Amniotic epithelial cell (primary cell): ENCODE data around the gene BAD.
A peak's percentile ranks its signal among the peaks of the same experiment; 100 is the strongest.
"Not testable (repeated sequence)": the region's sequence is repeated elsewhere in the genome, so short reads cannot be mapped to it uniquely, and the experiment has no call there.

Source experiments
- DNase-seq: peaks from one replicate; pipeline ENCODE4 v3.0.0-alpha.2; 2010; ENCODE audit warnings: low read depth

The BAD gene

DNA sequence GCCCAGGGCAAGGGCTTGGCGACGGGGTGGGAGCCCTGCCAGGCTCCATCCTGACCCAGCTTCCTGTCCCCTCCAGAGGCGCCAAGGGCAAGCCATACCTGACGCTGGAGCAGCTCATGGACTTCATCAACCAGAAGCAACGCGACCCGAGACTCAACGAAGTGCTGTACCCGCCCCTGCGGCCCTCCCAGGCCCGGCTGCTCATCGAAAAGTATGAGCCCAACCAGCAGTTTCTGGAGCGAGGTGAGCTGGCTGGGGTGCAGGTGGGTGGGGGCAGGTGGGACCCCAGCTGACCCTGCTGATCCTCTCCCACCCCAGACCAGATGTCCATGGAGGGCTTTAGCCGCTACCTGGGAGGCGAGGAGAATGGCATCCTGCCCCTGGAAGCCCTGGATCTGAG lies 28.2 kb downstream of the BAD start:
- no peak for DNase-seq

DNA sequence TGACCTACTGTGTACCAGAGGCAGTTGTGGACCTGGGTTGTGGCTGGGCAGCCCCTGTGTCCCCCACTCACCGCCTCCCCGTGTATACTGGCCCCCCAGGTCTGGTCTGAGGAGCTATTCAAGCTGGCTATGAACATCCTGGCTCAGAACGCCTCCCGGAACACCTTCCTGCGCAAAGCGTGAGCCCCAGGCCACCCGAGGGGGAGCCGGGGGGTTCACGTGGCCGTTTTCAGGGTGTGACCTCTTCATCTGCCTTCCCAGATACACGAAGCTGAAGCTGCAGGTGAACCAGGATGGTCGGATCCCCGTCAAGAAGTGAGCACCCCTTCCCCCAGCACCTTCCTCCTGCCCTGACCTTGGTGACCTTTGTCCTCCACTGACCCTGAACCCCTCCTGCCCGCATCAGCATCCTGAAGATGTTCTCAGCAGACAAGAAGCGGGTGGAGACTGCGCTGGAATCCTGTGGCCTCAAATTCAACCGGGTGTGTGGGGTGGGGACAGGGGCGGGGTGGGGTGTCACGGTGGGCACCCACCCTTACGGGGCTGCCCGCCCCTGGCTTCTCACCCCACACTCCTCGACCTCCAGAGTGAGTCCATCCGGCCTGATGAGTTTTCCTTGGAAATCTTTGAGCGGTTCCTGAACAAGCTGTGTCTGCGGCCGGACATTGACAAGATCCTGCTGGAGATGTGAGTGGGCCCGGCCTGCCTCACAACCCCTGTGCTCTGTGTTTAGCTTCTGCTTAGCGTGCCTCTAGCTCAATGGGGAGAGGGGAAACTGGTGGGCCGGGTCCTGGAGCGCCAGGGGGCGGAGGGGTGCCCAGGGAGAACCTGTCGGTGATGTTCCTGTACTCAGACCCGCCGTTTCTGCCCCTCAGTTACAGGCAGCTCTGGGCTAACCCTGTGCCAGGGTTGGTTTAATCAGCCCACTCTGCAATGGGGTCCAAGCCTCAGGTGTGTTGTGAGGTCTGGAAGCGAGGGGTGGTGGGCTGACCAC lies 29.0 kb downstream of the BAD start:
- DNase-seq: no peak

DNA sequence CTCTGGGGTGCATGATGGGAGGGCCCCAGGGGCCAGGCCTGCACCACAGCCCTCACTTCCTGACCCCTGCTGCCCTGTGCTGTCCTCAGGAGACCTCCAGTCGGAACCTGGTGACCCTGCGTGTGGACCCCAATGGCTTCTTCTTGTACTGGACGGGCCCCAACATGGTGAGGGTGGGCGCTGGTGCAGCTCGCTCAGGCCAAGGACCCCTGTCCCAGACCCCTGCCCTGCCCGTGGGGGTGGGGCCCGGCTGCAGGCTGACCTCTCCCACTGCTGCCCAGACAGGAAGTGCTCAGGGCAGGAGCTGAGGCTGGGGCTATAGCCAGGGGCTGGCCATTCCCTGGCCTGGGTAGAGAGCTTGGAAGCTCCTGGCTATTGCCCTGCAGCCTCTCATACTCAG lies 30.1 kb downstream of the BAD start:
- DNase-seq: no peak

DNA sequence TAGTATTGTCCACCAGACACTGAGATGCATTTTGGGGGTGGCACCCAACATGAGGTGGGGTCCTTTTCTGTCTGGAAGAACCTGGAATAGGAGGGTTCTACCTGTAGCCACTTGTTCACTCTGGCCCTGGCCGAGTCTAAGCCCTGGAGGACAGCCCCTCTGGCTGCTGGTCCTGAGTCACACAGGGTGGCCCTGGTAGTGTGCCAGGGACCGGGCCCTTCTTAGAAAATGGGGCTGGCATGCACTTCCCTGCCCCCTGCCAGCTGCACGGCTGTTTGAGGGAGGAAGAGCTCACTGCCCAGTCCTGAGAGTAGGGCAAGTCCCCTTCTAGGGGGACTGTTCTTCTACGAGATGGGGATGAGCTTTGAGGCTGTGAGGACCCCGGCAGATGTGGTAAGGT lies 31.0 kb downstream of the BAD start:
- no peak for DNase-seq

DNA sequence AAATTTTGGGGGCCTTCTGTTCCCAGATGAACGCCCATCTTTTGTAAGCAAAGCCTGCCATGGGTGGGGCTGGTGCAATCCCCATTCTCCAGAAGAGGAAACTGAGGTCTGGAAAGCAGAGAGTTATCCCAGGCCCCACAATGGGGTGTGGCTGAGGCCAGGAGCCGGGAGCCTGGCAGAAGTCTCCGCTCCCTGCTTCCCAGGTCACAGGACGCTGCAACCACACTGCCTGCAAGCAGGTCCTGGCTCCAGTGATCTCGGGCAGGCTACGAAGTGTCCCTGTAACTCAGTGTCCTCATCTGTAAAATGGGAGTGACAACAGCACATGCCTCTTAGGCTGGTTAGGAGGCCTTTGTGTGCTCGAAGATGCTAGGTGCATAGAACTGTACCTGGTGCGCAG lies 31.4 kb downstream of the BAD start:
- DNase-seq: no peak

DNA sequence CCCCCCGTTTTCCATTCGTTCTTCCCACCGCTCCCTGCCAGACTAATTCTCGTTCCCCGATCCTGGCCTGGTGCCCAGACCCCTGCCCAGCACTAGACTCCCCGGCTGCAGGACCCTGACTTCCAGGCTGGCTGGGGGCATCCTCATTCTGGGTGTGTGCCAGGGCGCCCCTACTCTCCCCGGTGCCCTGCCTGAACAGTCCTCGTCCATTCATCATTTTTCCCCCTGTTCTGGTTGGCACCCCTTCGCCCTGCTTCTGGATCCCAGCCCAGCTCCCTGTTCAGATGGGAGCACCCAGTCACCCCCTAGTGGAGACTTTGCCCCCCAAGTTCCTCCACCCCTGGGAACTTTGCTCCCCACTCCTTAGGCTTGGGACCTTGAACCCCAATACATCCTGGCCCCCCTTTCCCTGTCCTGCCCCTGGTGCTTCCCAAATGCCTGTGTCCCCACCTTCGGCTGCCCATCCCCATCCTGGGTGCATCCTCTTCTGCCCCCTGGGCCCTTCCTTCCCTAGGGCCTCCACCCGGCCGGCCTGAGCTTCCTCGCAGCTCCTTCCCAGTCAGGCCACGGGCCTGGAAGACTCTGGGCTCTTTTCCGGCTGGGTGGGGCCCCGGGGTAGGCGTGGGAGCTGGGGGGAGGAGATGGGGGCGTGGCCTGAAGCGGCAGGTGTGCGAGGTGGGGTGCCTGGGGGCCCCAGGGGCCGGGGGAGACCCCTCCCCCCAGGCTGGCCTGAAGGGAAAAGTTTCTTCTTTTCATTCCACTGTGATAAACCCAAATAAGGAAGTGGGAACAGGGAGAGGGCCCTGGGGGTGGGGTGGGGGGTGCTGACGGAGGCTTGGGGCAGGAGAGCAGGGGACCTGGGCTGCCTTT lies 32.2 kb downstream of the BAD start:
- DNase-seq: no peak

DNA sequence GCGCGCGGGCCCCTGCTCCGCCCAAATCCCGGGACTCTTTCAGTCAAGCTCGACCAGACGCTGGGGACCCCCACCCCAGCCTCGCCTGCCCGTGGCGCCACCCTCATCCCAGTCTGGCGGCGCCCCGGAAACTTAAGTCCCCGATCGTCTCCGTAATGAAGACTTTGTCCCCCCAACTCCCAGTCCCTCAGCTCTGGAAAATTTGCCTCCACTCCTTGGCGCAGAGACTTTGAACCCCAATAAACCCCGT lies 32.8 kb downstream of the BAD start:
- DNase-seq: no peak

DNA sequence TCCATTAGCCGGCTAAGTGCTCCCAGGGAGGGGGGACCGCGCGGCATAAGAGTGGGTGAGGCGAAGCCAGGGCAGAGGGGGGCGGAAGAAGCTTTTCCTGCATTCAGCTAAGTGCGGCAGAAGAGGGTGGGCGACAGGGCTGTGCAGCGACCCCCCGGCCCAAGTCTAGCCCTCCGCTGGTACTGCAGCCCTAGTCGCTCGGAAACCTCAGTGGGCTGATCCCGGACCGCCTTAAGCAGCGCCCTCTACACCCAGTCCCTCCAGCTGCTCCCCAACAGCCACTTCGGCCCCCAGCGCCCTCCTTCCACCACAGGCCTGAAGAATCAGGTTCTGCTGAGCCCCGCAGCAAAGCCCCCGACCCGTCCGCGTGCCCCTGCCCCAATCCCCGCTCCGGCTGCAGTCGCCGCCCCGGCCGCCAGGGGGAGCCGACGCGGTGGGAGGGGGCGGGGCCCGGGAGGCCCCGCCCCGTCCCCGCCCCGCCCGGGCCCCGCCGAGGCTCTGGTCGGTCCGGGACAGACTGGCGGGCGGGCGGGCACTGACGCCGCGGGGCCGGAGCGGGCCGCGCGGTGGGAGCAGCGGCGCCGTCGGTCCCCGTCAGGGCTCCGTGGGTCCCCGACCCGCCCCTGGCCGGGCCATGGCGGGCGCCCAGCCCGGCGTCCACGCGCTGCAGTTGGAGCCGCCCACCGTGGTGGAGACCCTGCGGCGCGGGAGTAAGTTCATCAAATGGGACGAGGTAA lies 33.3 kb downstream of the BAD start, which contains the start of gene PLCB3:
Gene PLCB3 (plus strand): TSS at position 515 of the 737 bp plus-strand sequence. CDS start 120 bp downstream, at position 635.
- no peak for DNase-seq

DNA sequence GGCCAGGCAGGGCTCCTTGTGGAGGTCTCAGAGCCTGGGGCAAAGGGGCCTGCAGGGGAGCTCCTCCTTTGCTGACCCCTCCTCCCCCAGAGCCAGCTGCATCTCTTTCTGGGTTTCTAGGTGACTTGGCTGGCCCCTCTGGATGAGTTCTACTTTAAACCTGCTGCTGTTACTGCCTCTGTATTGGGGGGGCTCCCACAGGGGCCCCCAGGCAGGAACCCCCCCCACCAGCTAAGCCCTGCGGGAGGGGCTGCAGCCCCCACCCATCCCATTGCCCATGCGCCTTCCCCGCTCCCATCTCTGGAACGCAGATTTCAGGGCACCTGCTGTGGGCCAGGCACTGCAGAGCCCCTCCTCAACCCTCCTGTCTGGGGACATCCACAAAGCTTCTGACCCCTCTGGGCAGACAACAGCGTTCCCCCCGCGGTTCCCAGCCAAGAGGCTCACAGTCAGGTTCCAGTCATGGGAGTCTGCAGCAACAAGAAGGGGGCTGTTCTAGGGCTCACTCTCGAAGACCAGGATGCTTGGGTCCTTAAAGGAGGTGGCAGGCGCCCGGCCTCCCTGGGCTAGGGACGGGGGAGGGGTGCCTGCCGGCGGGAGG lies 34.0 kb downstream of the BAD start:
- DNase-seq: no peak

DNA sequence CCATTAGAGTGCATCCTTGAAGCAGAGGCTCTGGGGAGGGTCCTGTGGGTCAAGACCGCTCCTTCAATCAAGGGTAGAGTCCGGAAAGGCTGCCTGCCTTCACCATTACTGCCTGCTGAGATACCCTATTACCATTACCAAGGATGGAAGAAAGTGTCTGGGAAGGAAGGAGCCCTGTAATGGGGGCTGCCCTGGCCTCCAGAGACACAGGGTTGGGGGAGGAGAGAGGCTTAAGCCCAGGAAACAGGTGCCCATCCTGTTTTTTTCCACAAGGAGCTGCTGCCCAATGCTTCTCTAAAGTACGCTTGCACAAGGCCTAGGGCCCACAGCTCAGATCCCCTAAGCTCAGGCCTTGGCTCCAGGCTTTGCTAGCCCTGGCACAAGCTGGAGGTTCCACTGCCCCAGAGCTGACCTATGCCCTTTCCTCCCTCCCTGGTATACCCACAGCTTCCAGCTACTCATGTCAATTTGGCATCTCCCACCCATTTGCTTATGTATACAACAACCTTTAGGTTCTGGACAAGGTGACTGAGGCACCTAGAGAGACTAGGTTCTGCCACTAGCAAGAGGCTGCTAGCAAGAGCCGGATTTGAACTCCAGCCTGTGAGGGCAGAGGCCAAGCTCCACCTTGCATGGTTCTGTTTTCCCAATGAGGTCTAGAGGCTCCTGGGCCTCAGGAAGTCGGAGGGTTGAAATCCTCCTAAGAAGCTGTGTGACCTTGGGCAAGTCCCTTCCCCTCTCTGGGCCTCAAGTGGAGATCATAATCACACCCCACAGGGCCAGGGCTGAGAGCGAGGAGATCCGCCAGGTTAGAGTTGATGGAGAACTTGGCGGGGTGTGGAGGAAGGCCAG lies 34.7 kb downstream of the BAD start:
- DNase-seq: no peak

DNA sequence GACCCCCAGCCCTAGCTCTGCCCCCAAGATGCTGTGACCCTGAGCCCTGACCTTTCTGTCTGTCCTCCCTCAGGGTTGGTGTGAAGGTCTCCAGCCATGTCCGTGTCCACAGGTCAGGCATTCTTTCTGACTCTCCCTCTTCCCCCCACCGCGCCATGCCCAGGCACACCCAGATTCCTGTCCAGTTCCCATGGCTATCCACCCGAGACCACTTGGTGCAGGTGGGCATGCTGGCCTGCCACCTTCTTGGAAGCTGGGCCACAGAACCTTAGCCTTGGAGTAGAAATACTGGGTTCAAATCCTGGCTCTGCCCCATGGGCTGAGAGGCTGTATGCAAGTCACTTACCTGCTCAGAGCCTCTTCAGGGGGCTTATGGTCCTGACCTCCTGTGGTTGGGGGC lies 35.4 kb downstream of the BAD start:
- DNase-seq: no peak

DNA sequence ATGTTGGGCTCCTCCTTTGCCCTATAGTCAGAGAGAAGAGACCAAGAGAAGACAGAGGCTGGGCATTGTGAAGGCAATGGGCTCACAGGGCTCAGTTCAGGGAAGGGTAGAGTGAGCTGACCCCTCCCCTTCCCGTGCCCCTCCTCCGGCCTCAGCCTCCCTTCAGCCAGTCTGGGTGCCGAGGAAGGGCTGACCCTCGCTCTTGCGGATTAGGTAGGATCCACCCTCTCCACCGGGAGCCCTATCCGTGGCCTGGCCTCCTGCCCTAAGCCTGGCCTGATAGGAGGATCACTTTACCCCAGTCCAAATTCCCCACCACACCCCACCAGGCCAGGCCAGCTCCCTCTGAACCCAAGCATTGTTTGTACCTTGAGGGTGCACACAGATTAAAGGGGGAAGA lies 35.9 kb downstream of the BAD start:
- DNase-seq: no peak

DNA sequence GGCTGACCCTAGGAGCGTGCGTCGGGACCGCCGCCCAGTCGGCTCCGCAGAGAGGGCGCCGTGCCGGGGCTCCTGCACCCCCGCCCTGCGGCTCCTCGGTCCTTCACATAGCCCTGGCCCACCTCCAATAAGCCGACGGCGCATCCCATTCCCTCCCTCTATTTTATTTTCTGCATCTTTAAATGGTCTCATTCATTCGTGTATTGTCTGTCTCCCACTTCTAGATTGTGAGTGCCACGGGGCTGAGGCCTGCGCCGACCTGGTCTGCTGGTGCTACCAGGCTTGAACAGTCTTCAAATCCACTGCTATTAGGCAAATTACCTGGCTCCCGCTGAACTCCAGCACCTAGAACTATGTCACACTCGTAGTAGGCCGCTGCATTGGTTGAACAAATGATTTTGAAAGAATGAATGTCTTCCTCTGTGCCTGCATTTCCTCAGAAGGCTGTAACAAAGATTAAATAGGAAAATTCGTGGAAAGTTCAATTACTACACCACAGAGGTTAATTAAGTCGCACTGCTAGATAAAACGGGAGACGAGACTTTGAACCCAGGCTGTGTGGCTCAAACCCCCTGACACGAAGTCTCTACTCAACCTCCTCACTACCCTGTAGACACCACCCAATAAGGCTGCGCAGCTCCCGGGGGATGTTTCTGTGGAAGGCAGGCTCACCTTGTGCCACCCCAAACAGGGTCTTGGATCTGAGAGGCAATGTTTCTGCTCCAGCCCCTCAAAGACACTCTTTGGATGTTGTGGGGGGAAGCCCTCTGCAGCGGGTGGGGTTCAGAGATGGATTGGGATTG lies 36.5 kb downstream of the BAD start:
- DNase-seq: no peak

DNA sequence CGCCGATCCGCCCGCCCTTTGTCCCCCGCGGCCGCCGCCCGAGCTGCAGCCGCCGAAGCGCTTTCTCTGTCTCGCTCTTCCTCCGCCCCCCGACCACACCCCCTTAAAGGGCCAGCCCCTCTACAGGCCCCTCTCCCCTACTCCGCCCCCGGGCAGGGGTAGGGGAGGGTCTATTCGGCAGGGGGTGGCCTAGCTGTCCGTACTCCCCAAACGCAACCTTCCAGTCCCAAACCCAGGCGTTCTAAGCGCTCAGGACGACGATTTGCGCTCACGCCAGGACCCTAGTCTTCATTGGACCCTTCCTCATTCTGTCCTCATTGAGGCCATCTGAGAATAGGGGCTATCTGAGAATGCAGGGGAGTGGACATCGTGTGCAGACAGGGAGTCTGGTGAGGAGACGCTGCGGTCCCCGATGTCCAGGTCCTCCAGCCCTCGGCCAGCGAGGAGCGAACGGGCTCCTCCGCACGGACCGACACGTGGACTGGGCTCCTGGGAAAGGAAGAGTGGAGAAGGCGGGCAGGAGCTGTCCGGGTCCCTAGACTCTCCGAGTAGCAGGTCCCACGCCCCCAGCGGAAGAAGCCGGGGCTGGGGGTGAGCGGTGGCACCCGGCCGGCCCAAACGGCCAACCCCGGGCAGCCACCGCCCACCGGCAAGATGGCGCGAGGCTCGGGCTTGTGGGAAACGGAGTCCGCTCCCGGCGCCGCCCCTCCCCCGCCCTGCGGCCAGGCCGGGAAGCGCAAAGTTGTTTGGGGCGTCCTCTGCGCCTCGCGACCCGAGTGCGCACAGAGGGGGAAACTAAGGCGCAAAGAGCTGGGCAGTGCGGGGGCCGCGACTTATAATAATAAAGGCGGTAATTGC lies 37.4 kb downstream of the BAD start, which contains the start of gene PPP1R14B:
Gene PPP1R14B (minus strand): TSS at position 73 of the 858 bp plus-strand sequence. CDS start 270 bp downstream, outside the sequence.
- peak; percentile 73 for DNase-seq

DNA sequence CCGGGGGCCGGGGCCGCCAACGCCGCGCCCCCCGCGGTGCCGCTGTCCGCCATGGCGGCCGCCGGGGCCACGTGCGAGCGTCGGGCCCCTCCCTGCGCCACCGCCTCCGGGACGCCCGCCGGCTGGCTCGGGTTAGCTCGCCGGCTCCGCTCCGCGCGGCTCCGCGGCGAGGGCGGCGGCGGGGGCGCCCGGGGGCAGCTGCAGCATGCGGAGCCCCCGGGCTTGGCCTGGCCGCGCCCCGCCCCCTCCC lies 37.9 kb downstream of the BAD start:
- not testable (repeated sequence) for DNase-seq

DNA sequence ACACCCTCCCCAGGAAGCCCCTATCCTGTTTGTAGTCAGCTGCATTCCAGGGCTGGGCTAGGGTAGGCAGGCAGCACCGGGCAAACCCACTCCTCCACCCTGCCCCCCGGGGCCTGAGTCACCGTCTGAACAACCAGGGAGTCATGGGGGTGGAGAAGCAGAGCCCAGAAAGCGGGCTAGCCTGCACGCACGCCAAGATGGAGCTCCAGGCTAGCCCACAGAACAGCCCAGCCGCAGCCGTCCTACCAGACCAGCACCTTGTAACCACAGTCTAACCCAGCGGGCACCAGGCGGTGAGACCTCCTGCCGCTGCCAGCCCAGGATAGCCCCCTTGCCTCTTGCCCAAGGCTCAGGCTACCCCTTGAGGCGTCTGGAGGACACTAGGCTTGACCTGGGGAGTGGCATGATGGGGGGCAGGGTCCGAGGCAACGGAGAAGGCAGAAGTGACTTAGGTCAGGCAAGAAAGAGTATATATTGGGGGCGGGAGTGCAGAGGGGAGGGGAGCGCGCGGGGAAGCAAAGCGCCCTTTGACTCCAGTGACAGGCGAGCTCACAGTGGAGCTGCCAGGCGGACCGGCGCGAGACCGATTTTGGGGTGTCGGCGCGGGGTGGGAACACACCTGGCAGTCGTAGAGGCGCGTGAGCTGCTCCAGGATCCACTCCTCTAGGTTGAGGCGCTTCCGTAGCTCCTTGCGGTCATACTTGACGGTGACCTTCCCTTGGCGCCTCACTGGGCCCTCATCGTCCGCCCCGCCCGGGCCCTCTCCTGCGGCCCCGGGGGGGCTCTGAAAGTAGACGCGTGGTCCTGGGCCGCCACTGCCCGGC lies 38.5 kb downstream of the BAD start:
- peak; percentile 88 for DNase-seq

DNA sequence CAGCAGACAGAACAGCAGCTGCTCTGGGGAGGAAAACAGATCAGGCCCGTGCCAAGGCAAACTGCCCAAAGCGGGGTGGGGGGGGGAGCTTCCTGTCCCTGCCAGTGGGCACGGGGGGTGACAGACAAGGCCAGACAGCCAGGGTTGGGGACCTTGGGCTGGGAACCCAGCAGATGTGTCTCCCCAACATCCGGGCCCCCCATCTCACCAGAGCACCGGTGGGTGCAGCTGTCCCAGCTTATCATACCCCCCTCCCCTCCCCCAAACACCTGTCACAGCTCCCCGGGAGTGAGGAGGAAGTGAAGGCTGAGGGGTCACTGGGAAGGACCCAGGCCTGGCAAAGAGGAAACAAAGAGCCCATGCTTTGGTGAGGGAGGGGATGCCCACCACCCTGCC lies 39.1 kb downstream of the BAD start:
- DNase-seq: no peak

DNA sequence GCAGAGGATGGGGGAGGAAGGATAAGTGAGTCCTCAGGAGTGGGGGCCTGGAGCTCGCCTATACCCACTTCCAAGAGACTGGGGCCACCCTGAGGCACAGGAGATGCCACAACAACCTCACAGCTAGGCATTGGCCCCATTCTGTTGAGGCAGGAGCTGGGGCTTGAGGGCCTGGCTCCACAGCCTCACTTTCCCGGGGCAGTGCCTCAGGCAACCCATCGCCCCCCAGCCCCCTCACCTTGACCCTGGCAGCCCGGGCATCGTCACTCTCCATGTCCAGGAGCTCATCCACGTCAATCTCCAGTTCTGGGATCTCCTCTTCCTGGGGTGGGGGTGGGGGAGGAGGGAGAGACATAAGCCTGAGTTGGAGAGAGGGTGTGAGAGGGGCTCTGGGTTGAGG lies 39.5 kb downstream of the BAD start:
- no peak for DNase-seq

DNA sequence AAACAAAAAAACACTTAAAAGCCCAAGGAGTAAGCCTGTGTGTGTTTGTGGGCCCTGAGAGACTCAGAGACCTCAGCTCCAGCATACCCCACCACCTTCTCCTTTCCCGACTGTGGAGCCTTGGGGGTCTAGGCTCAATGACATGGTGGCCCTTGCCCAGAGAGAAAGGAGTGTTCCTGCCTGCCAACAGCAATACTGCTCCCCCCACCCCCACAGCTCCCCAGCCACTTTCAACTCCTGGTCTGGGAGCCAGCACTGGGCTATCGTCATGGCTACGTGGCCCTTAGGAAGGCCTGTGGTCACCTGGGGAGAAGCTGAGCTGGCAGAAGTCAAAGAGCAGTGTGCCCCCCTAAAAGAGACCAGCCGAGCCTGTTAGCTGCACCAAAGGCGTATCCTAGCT lies 40.4 kb downstream of the BAD start:
- no peak for DNase-seq
